Central memory CD4-positive, alpha-beta T cell (primary cell): ENCODE data around the gene RNU4-1.
"Not testable (repeated sequence)": the region's sequence is repeated elsewhere in the genome, so short reads cannot be mapped to it uniquely, and the experiment has no call there.

Experiments used
- DNase-seq: peaks from one replicate; pipeline ENCODE4 v3.0.0; 2022
- total RNA-seq, 3 experiments: gene quantifications; one replicate each; lab custom pipeline; 2026; lab: John Stamatoyannopoulos, UW

The RNU4-1 gene
- 7.8 to 53.5 (median 18.1) reads per million in 3 experiments for total RNA-seq

- peak; percentile 88 for DNase-seq
Measured at GRCh38 chr12:120292661-120293531, at the start of gene RNU4-1. Gene RNU4-1 (minus strand): TSS chr12:120293237.

- no peak for DNase-seq
Measured at GRCh38 chr12:120342175-120343038, 49.4 kb upstream of the RNU4-1 start.

- DNase-seq: no peak
Measured at GRCh38 chr12:120339256-120339655, 46.2 kb upstream of the RNU4-1 start.

- DNase-seq: no peak
Measured at GRCh38 chr12:120337730-120338129, 44.7 kb upstream of the RNU4-1 start.

- DNase-seq: not testable (repeated sequence)
Measured at GRCh38 chr12:120336392-120336791, 43.4 kb upstream of the RNU4-1 start.

- DNase-seq: not testable (repeated sequence)
Measured at GRCh38 chr12:120335447-120335846, 42.4 kb upstream of the RNU4-1 start.

GRCh38 chr12:120332523-120332922 is 39.5 kb upstream of the RNU4-1 start:
- no peak for DNase-seq

- DNase-seq: no peak
Measured at GRCh38 chr12:120332041-120332440, 39.0 kb upstream of the RNU4-1 start.

GRCh38 chr12:120331390-120331789 is 38.4 kb upstream of the RNU4-1 start:
- no peak for DNase-seq

- DNase-seq: no peak
Measured at GRCh38 chr12:120328228-120328627, 35.2 kb upstream of the RNU4-1 start.

- no peak for DNase-seq
Measured at GRCh38 chr12:120327593-120327992, 34.6 kb upstream of the RNU4-1 start, which contains the start of gene PLA2G1B. Gene PLA2G1B (minus strand): TSS chr12:120327779. CDS start chr12:120327753, 26 bp downstream.

GRCh38 chr12:120324841-120325417 is 31.9 kb upstream of the RNU4-1 start:
- no peak for DNase-seq

GRCh38 chr12:120323772-120324171 is 30.7 kb upstream of the RNU4-1 start:
- no peak for DNase-seq

- DNase-seq: no peak
Measured at GRCh38 chr12:120321382-120322202, 28.6 kb upstream of the RNU4-1 start.

- DNase-seq: peak; percentile 100
Measured at GRCh38 chr12:120317224-120318105, 24.4 kb upstream of the RNU4-1 start.

- no peak for DNase-seq
Measured at GRCh38 chr12:120316798-120317223, 23.8 kb upstream of the RNU4-1 start.

- DNase-seq: no peak
Measured at GRCh38 chr12:120314220-120314619, 21.2 kb upstream of the RNU4-1 start.

- peak; percentile 87 for DNase-seq
Measured at GRCh38 chr12:120301962-120302815, 9.2 kb upstream of the RNU4-1 start, which contains the start of gene SIRT4. Gene SIRT4 (plus strand): TSS chr12:120302321. CDS start chr12:120303562, 1,241 bp downstream.

- DNase-seq: no peak
Measured at GRCh38 chr12:120292411-120292660, 701 bp downstream of the RNU4-1 start.
